RWPE1 (cell line): ENCODE results near the gene C10orf143.

ENCODE experiments used
- CTCF ChIA-PET: fragments of 350-600 bp; sonication (Branson Sonifier 250); formaldehyde crosslinking; extraction: SDS; loops from one replicate; lab custom pipeline; 2021; lab: Yijun Ruan, JAX
- POLR2A ChIA-PET: fragments of 400-600 bp; formaldehyde crosslinking; extraction: SDS; loops from one replicate; lab custom pipeline; 2020; ENCODE audit warnings: antibody characterized with exemption; ENCODE audit not compliant: low non-redundant PET; lab: Yijun Ruan, JAX
- DNase-seq: peaks from one replicate; pipeline ENCODE4 v3.0.0; 2012; ENCODE audit warnings: low spot score
- H3K27ac ChIP-seq: fragments of 450-650 bp; 2 replicates; pipeline ENCODE4 v1.5.1; 2017
- TF ChIP-seq, protein P1 (sequence below): fragments of 450-650 bp; conservative IDR thresholded peaks from 2 replicates; pipeline ENCODE4 v1.5.1; 2017; ENCODE audit warnings: low read depth, mild to moderate bottlenecking

C10orf143 gene

DNA sequence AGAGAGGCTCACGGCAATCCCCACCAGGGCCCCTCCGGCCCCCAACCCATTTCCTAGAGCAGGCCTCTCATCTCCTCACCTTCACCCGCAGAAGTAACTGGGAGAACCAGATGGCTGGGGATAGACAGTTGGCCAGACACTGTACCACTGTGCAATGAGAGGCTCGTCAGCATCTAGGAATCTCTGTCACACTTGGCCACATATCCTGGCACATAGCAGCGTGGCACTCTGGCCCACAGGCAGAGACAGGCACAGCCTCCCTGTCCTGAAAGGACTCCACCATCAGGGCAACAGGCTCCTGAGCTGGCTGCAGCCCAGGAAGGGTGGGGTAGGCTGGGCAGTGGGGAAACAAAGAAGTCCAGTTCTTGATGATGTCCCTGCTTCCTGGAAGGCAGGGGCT is 45.8 kb downstream of the C10orf143 start:
- no peak overlapping the region for H3K27ac ChIP-seq
- DNase-seq = no peak
- TF ChIP-seq, protein P1, sequence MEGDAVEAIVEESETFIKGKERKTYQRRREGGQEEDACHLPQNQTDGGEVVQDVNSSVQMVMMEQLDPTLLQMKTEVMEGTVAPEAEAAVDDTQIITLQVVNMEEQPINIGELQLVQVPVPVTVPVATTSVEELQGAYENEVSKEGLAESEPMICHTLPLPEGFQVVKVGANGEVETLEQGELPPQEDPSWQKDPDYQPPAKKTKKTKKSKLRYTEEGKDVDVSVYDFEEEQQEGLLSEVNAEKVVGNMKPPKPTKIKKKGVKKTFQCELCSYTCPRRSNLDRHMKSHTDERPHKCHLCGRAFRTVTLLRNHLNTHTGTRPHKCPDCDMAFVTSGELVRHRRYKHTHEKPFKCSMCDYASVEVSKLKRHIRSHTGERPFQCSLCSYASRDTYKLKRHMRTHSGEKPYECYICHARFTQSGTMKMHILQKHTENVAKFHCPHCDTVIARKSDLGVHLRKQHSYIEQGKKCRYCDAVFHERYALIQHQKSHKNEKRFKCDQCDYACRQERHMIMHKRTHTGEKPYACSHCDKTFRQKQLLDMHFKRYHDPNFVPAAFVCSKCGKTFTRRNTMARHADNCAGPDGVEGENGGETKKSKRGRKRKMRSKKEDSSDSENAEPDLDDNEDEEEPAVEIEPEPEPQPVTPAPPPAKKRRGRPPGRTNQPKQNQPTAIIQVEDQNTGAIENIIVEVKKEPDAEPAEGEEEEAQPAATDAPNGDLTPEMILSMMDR = no peak
- CTCF ChIA-PET = no interaction called here
- POLR2A ChIA-PET = no interaction called here

DNA sequence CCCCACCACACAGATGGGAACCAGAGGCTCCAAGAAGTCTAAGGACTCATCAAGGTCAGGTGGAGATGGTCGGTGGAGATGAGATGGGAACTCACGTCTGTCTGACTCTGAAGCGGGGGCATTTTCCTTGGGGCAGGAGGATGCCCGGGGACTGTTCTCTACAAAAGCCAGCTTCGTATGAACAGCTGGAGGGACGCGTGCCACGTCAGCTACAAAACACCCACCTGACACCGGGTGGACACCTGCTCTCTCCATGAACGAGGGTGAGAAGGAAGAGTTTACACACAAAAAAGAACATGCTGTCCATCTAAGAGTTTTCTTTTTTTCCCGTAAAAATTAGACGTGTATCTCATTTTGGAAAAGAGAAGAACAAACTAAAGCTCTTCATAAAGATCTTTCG is 47.7 kb downstream of the C10orf143 start:
- ChIA-PET POLR2A (no interaction called here), CTCF (interaction anchor here (0.9 kb wide), 1 partner anchor 47 kb away, joined by 3 read pairs; no protein-coding TSS in a partner anchor)
- DNase-seq = no peak
- TF ChIP-seq, protein P1 = no peak
- H3K27ac ChIP-seq = no peak overlapping the region

GRCh38 chr10:130062201-130062600 is 48.4 kb downstream of the C10orf143 start:
- TF ChIP-seq, protein P1 = no peak
- ChIA-PET POLR2A (no interaction called here), CTCF (no interaction called here)
- DNase-seq = no peak
- H3K27ac ChIP-seq = no peak overlapping the region

DNA sequence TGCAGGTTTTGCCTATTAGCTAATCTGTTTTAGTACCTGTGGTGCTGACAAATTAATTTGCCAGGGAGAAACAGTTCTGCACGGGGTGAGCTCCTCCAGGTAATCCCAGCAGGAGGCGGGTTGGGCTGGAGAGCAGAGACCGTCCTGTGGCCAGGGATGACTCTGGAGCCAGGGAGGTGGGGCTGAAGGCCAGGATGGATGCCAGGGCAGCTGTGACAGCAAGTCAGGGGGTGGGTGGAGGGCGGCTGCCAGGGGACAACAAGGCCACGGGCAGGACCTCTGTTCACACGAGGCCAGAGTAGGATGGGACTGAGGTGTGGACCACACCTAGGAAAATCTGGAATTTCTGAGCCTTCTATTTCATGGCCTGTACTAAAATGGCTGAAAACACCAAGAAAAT is 48.9 kb downstream of the C10orf143 start:
- DNase-seq = no peak
- CTCF ChIA-PET = no interaction called here
- POLR2A ChIA-PET = no interaction called here
- no peak overlapping the region for H3K27ac ChIP-seq
- TF ChIP-seq, protein P1 = no peak

DNA sequence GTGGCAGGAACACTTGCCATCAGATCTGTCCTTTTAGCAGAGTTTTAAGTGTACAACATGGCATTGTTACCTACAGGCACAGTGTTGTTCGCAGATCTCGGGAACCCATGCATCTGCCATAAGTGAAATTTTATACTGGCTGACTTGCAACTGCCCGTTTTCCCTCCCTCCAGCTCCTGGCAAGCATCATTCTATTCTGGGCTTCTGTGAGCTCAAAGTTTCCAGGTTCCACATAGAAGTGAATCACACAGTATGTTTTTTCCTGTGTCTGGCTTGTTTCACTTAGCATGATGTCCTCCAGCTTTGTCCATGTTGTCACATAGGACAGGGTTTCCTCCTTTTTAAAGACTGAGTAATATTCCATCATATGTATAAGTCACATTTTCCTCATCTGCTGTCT is 56.6 kb downstream of the C10orf143 start:
- DNase-seq = no peak
- CTCF ChIA-PET = interaction anchor here (0.5 to 1.2 kb wide), 2 partner anchors 56 to 1021 kb away, joined by 3 to 4 read pairs; no protein-coding TSS in a partner anchor
- POLR2A ChIA-PET = no interaction called here
- H3K27ac ChIP-seq = no peak overlapping the region
- TF ChIP-seq, protein P1 = no peak

GRCh38 chr10:130053561-130053960 is 57.1 kb downstream of the C10orf143 start:
- TF ChIP-seq, protein P1 = no peak
- DNase-seq = no peak
- H3K27ac ChIP-seq = no peak overlapping the region
- CTCF ChIA-PET = no interaction called here
- POLR2A ChIA-PET = no interaction called here
